ENCODE results near the gene ANKRD6.

Gene ANKRD6

DNA sequence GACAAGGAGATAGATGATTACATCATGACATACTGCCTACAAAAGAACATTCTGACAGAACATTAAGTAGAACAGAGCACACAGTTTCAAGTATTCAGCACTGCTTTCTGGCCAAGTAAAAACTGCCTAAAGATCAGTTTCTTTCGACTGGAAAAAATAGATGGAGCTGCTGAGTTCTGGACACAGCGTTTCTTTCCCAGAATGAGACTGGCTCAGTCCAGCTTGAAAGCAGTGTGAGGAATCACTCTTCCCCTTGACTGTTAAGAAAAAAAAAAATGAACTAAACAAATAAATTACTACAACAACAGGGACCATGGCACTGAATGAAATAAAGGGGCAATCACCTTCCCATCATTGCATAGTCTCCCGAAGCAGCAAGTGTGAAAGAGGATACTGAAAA is 210.0 kb downstream of the ANKRD6 start:
- Histone ChIP-seq H3K9me3 (no peaks in the 10 kb centered on the region), H3K4me1 (peaks cover 0 to 11% (median 6%) of the 10 kb centered on the region in 4 donors), H3K4me3 (no peak overlapping the region), H3K36me3 (peaks cover 39 to 62% (median 40%) of the 10 kb centered on the region in 3 donors), H3K27ac (no peak overlapping the region), H3K27me3 (no peaks in the 10 kb centered on the region)
- DNase-seq, result no peak
- intact Hi-C loops (cut with DNase I; ENCODE audit: low total_unique reads), result loop anchor here (10.0 kb wide), 1 partner anchor 298 kb away; no protein-coding TSS in a partner anchor
- TF ChIP-seq, protein P1, sequence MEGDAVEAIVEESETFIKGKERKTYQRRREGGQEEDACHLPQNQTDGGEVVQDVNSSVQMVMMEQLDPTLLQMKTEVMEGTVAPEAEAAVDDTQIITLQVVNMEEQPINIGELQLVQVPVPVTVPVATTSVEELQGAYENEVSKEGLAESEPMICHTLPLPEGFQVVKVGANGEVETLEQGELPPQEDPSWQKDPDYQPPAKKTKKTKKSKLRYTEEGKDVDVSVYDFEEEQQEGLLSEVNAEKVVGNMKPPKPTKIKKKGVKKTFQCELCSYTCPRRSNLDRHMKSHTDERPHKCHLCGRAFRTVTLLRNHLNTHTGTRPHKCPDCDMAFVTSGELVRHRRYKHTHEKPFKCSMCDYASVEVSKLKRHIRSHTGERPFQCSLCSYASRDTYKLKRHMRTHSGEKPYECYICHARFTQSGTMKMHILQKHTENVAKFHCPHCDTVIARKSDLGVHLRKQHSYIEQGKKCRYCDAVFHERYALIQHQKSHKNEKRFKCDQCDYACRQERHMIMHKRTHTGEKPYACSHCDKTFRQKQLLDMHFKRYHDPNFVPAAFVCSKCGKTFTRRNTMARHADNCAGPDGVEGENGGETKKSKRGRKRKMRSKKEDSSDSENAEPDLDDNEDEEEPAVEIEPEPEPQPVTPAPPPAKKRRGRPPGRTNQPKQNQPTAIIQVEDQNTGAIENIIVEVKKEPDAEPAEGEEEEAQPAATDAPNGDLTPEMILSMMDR (IDR thresholded peaks at IDR 0.05), result no peak

GRCh38 chr6:89643406-89643805 is 210.5 kb downstream of the ANKRD6 start:
- H3K27me3 ChIP-seq, result no peaks in the 10 kb centered on the region
- no peak overlapping the region for H3K27ac ChIP-seq
- H3K36me3 ChIP-seq, result peaks cover 40 to 67% (median 43%) of the 10 kb centered on the region in 3 donors
- H3K4me3 ChIP-seq, result no peak overlapping the region
- H3K9me3 ChIP-seq, result no peaks in the 10 kb centered on the region
- H3K4me1 ChIP-seq, result peaks cover 0 to 10% (median 4%) of the 10 kb centered on the region in 4 donors
- intact Hi-C loops (cut with DNase I; ENCODE audit: low total_unique reads), result loop anchor here (10.0 kb wide), 1 partner anchor 299 kb away; no protein-coding TSS in a partner anchor
- TF ChIP-seq, protein P1 (IDR thresholded peaks at IDR 0.05), result no peak
- DNase-seq, result no peak

GRCh38 chr6:89644864-89645263 is 211.9 kb downstream of the ANKRD6 start:
- Histone ChIP-seq H3K27ac (no peak overlapping the region), H3K4me1 (no peaks in the 10 kb centered on the region), H3K9me3 (no peaks in the 10 kb centered on the region), H3K27me3 (no peaks in the 10 kb centered on the region), H3K4me3 (no peak overlapping the region), H3K36me3 (peaks cover 46 to 80% (median 49%) of the 10 kb centered on the region in 3 donors)
- TF ChIP-seq, protein P1 (IDR thresholded peaks at IDR 0.05), result no peak
- no peak for DNase-seq
- intact Hi-C loops (cut with DNase I; ENCODE audit: low total_unique reads), result loop anchor here (10.0 kb wide), 1 partner anchor 300 kb away; no protein-coding TSS in a partner anchor

GRCh38 chr6:89649682-89650081 is 216.7 kb downstream of the ANKRD6 start:
- DNase-seq, result no peak
- no peaks in the 10 kb centered on the region for H3K27me3 ChIP-seq
- H3K4me3 ChIP-seq, result no peak overlapping the region
- intact Hi-C loops (cut with DNase I; ENCODE audit: low total_unique reads), result loop anchor here (10.0 kb wide), 1 partner anchor 305 kb away; no protein-coding TSS in a partner anchor
- H3K9me3 ChIP-seq, result no peaks in the 10 kb centered on the region
- H3K36me3 ChIP-seq, result peaks cover 70 to 94% (median 75%) of the 10 kb centered on the region in 3 donors
- H3K4me1 ChIP-seq, result no peaks in the 10 kb centered on the region
- TF ChIP-seq, protein P1 (IDR thresholded peaks at IDR 0.05), result no peak
- H3K27ac ChIP-seq, result no peak overlapping the region

DNA sequence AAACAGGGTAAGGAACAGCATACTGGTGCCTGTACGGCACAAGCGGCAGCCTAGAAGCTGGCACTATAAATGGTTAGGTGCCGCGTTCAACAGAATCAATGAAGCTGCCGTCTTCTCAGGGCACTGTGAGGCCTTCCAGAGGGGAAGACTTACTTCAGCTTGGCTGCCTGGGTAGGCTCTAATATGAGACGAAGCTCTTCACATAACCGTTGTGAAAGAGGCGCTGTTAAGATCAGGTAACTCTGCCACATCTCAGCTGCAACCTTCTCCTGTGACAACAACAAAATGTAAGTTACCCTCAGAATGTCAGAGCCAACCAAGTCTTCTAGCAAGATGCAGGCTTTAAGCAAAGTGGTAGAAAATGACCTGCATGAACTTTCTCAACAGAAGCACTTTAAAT is 217.6 kb downstream of the ANKRD6 start:
- intact Hi-C loops (cut with DNase I; ENCODE audit: low total_unique reads), result no loop called here
- TF ChIP-seq, protein P1 (IDR thresholded peaks at IDR 0.05), result no peak
- H3K9me3 ChIP-seq, result no peaks in the 10 kb centered on the region
- DNase-seq, result no peak
- no peak overlapping the region for H3K27ac ChIP-seq
- H3K27me3 ChIP-seq, result no peaks in the 10 kb centered on the region
- peaks cover 73 to 95% (median 79%) of the 10 kb centered on the region in 3 donors for H3K36me3 ChIP-seq
- no peaks in the 10 kb centered on the region for H3K4me1 ChIP-seq
- no peak overlapping the region for H3K4me3 ChIP-seq

GRCh38 chr6:89655122-89655521 is 222.2 kb downstream of the ANKRD6 start:
- Histone ChIP-seq H3K27me3 (no peaks in the 10 kb centered on the region), H3K9me3 (no peaks in the 10 kb centered on the region), H3K36me3 (peaks cover 76 to 95% (median 80%) of the 10 kb centered on the region in 3 donors), H3K27ac (no peak overlapping the region), H3K4me3 (no peak overlapping the region), H3K4me1 (no peaks in the 10 kb centered on the region)
- intact Hi-C loops (cut with DNase I; ENCODE audit: low total_unique reads), result no loop called here
- TF ChIP-seq, protein P1 (IDR thresholded peaks at IDR 0.05), result no peak
- DNase-seq, result no peak
